K562 (cell line): ENCODE results near the gene MAGEB2. TPM values are rescaled to one million over a fixed set of nuclear protein-coding genes. Genes with fewer than 3 reads are reported as not detected.

Experiments used
- ATAC-seq: fragments of 200-7000 bp; cut with Tn5 transposase; 3 replicates; pipeline ENCODE4 v1.9.1; 2020; ENCODE audit warnings: moderate library complexity
- BruUV-seq: library from RNA; stranded (reverse); fragments of 400-500 nt; replicated peaks from 2 replicates; lab custom pipeline; 2021; lab: Mats Ljungman, UMichigan
- CTCF ChIA-PET: fragments of 300-600 bp; formaldehyde crosslinking; extraction: SDS; loops from one replicate; lab custom pipeline; 2021; ENCODE audit warnings: low intra/inter-chr PET ratio; lab: Yijun Ruan, JAX
- POLR2A ChIA-PET: fragments of 300-600, 350-650 bp; sonication (Branson Sonifier 250); formaldehyde crosslinking; extraction: SDS; loops from one replicate; lab custom pipeline; 2021; ENCODE audit warnings: antibody characterized with exemption, inconsistent platforms; lab: Yijun Ruan, JAX
- DNase-seq, 4 experiments: peaks; one replicate each; pipeline versions ENCODE4 v3.0.0 to v3.0.0-alpha.2; 2011 to 2018; ENCODE audit warnings: low spot score in 3 of 4, mixed read lengths in 3 of 4; ENCODE audit errors: extremely low read depth in 1 of 4
- FAIRE-seq: peaks from 2 replicates; lab custom pipeline; 2011; peaks lifted over from hg19 to GRCh38; lab: Jason Lieb, UNC
- H2AFZ ChIP-seq: 2 replicates; pipeline ENCODE4 v1.6.0; 2011; ENCODE audit warnings: low read depth, low read length, control low read depth, inconsistent platforms
- H3K27ac ChIP-seq: fragments of 200-600 bp; 3 replicates; pipeline ENCODE4 v1.8.0; 2011; ENCODE audit warnings: low read depth, mild to moderate bottlenecking, control low read depth, inconsistent platforms, low read length, moderate library complexity, mixed read lengths; ENCODE audit errors: extremely low read depth
- H3K27me3 ChIP-seq, 2 experiments: fragments of 300-600 bp in 1 of 2; 2 replicates in 1 of 2; 3 replicates in 1 of 2; pipeline versions ENCODE4 v1.6.0 to v1.8.0; 2011; ENCODE audit warnings: inconsistent platforms in 2 of 2, low read length in 2 of 2, mild to moderate bottlenecking in 1 of 2, mixed read lengths in 1 of 2, moderate library complexity in 1 of 2; ENCODE audit not compliant: control insufficient read depth in 2 of 2, insufficient read depth in 2 of 2
- H3K36me3 ChIP-seq: fragments of 300-600 bp; 3 replicates; pipeline ENCODE4 v1.8.0; 2011; ENCODE audit warnings: mild to moderate bottlenecking, low read length, inconsistent platforms; ENCODE audit not compliant: control insufficient read depth, insufficient read depth
- H3K4me1 ChIP-seq, 2 experiments: fragments of 200-600 bp in 1 of 2; replicated peaks in 1 of 2; 2 replicates in 1 of 2; 3 replicates in 1 of 2; pipeline versions ENCODE4 v1.5.1 to v1.8.0; 2011; ENCODE audit warnings: inconsistent platforms in 2 of 2, low read length in 2 of 2, mild to moderate bottlenecking in 1 of 2, mixed read lengths in 1 of 2, moderate library complexity in 1 of 2; ENCODE audit not compliant: control insufficient read depth in 2 of 2, insufficient read depth in 2 of 2
- H3K4me2 ChIP-seq: 2 replicates; pipeline ENCODE4 v1.6.1; 2011; ENCODE audit warnings: low read length, control low read depth, inconsistent platforms, mixed read lengths; ENCODE audit not compliant: insufficient read depth
- H3K4me3 ChIP-seq: fragments of 200-600 bp; sonication (generic), shearing (Covaris generic); 2 replicates; pipeline ENCODE4 v1.5.1; 2016; ENCODE audit warnings: control low read depth, inconsistent platforms
- H3K79me2 ChIP-seq: fragments of 200-600 bp; 3 replicates; pipeline ENCODE4 v1.8.0; 2011; ENCODE audit warnings: low read length, inconsistent platforms; ENCODE audit not compliant: control insufficient read depth, insufficient read depth
- H3K9ac ChIP-seq, 2 experiments: 2 replicates each; pipeline versions ENCODE4 v1.6.0 to v1.6.1; 2011; ENCODE audit warnings: low read depth in 2 of 2, low read length in 2 of 2, control low read depth in 1 of 2, inconsistent platforms in 1 of 2, mild to moderate bottlenecking in 1 of 2, mixed read lengths in 1 of 2; ENCODE audit not compliant: insufficient read depth in 1 of 2
- H3K9me1 ChIP-seq: one replicate; pipeline ENCODE4 v1.6.0; 2011; ENCODE audit warnings: inconsistent platforms, mild to moderate bottlenecking, low read length, moderate library complexity; ENCODE audit not compliant: control insufficient read depth, insufficient read depth
- H3K9me3 ChIP-seq: replicated peaks from 2 replicates; pipeline ENCODE4 v1.5.1; 2011; ENCODE audit warnings: low read depth, low read length, inconsistent platforms; ENCODE audit not compliant: control insufficient read depth, insufficient read depth
- H4K20me1 ChIP-seq: replicated peaks from 2 replicates; pipeline ENCODE4 v1.6.1; 2011; ENCODE audit warnings: low read length, inconsistent platforms, mixed read lengths; ENCODE audit not compliant: control insufficient read depth, insufficient read depth
- ATF1 ChIP-seq, 2 experiments: fragments of 450-650 bp in 1 of 2; IDR thresholded peaks; 2 replicates each; pipeline ENCODE4 v1.6.1; 2016; ENCODE audit warnings: missing compliant biosample characterization in 1 of 2, missing genetic modification characterization in 1 of 2
- ATF3 ChIP-seq, 2 experiments: fragments of 450-650 bp in 1 of 2; sonication (generic) in 1 of 2; formaldehyde crosslinking in 1 of 2; IDR thresholded peaks in 1 of 2; conservative IDR thresholded peaks in 1 of 2; 2 replicates each; pipeline versions ENCODE4 v1.6.1 to v1.8.1; 2016 to 2023; ENCODE audit warnings: mild to moderate bottlenecking in 2 of 2, moderate library complexity in 2 of 2, inconsistent platforms in 1 of 2, missing genetic modification reagents in 1 of 2
- ATF7 ChIP-seq: fragments of 450-650 bp; IDR thresholded peaks from 2 replicates; pipeline ENCODE4 v1.7.1; 2014; ENCODE audit warnings: mild to moderate bottlenecking, moderate library complexity
- CBFA2T3 ChIP-seq: fragments of 450-650 bp; IDR thresholded peaks from 2 replicates; pipeline ENCODE4 v1.6.1; 2017
- CEBPB ChIP-seq: fragments of 450-650 bp; IDR thresholded peaks from 2 replicates; pipeline ENCODE4 v1.6.1; 2016; ENCODE audit warnings: missing genetic modification characterization, missing compliant biosample characterization
- CEBPG ChIP-seq, 3 experiments: fragments of 200-800 bp in 1 of 3; sonication (Bioruptor generic) in 1 of 3; sonication (generic) in 1 of 3; formaldehyde crosslinking in 1 of 3; IDR thresholded peaks in 2 of 3; conservative IDR thresholded peaks in 1 of 3; 2 replicates each; pipeline versions ENCODE4 v1.6.1 to v1.8.0; 2016 to 2022; ENCODE audit warnings: missing compliant biosample characterization in 2 of 3, missing genetic modification characterization in 2 of 3, mild to moderate bottlenecking in 1 of 3, missing genetic modification reagents in 1 of 3
- CREM ChIP-seq: IDR thresholded peaks from 2 replicates; pipeline ENCODE4 v1.6.1; 2014; ENCODE audit warnings: antibody characterized with exemption, low read depth
- KHSRP ChIP-seq: fragments of 450-650 bp; IDR thresholded peaks from 2 replicates; pipeline ENCODE4 v1.6.1; 2017
- LARP7 ChIP-seq: fragments of 450-650 bp; IDR thresholded peaks from 2 replicates; pipeline ENCODE4 v1.6.1; 2016
- POLR2B ChIP-seq: fragments of 450-650 bp; IDR thresholded peaks from 2 replicates; pipeline ENCODE4 v1.6.1; 2018; ENCODE audit warnings: low read depth; ENCODE audit not compliant: partially characterized antibody
- TAL1 ChIP-seq: fragments of 450-650 bp; IDR thresholded peaks from 2 replicates; pipeline ENCODE4 v1.6.1; 2016; ENCODE audit warnings: mild to moderate bottlenecking
- ZNF224 ChIP-seq: sonication (generic); formaldehyde crosslinking; IDR thresholded peaks from 2 replicates; pipeline ENCODE4 v1.8.0; 2022; ENCODE audit warnings: mild to moderate bottlenecking, missing genetic modification reagents
- WGBS: fragments of 100-300 bp; shearing (Covaris generic); methylation state at CpG from one replicate; pipeline ENCODE4 v1.1.6; 2016; ENCODE audit warnings: low coverage, mixed read lengths; ENCODE audit not compliant: insufficient coverage; ENCODE audit errors: missing lambda C conversion rate; 5-methylcytosine and 5-hydroxymethylcytosine counted together
- in situ Hi-C: fragments of 300-500 bp; cut with MboI; formaldehyde crosslinking; loops from 4 replicates; pipeline ENCODE4 v1.15.0; 2018; ENCODE audit warnings: inconsistent platforms, mixed read lengths
- intact Hi-C: fragments of 100-400 bp; cut with micrococcal nuclease; formaldehyde crosslinking; loops from 2 replicates; pipeline ENCODE4 v1.14.2; 2022
- polyA plus RNA-seq, 8 experiments: library from polyadenylated mRNA; depleted of rRNA in 4 of 8; stranded (reverse) in 5 of 8; unstranded in 3 of 8; fragments of >200 nt; fragmentation: Nextera tagmentation in 2 of 8; fragmentation: Illumina TruSeq in 1 of 8; extraction: Ambion mirVana in 2 of 8; extraction: Trizol in 1 of 8; gene quantifications; 2 replicates each; pipeline versions ENCODE4 v1.2.1 to v1.2.3, GENCODE V29; 2011 to 2014; ENCODE audit warnings: inconsistent platforms in 1 of 8, missing spikeins in 1 of 8
- total RNA-seq, 7 experiments: library from RNA; depleted of rRNA in 6 of 7; stranded (reverse); fragments of >200 nt in 6 of 7; fragmentation: Illumina TruSeq in 2 of 7; extraction: Trizol in 2 of 7; gene quantifications; 2 replicates each; pipeline versions ENCODE4 v1.2.1 to v1.2.3, GENCODE V29; 2011 to 2021; ENCODE audit warnings: low replicate concordance in 1 of 7

MAGEB2 gene
- total and polyA plus RNA-seq, 9 of the 15 experiments (the other 6 are each of a cell fraction or from before 2014, with no cell fraction given), result 21.6 to 277 (median 88.8) TPM

- CTCF ChIA-PET, result no interaction called here
- intact Hi-C loops, result no loop called here
- no peak overlapping the region for H2AFZ ChIP-seq
Measured at GRCh38 chrX:30183554-30183953, 31.8 kb upstream of the MAGEB2 start.

GRCh38 chrX:30190426-30190825 lies 24.9 kb upstream of the MAGEB2 start:
- Histone ChIP-seq H3K27me3 (no peaks in the 10 kb centered on the region), H2AFZ (no peak overlapping the region), H3K36me3 (no peaks in the 10 kb centered on the region), H3K4me1 (no peaks in the 10 kb centered on the region), H3K79me2 (no peaks in the 10 kb centered on the region), H3K9me1 (no peaks in the 10 kb centered on the region), H3K4me3 (no peak overlapping the region), H3K4me2 (no peak overlapping the region), H3K9ac (no peak overlapping the region), H4K20me1 (no peaks in the 10 kb centered on the region), H3K9me3 (no peaks in the 10 kb centered on the region), H3K27ac (no peak overlapping the region)
- BruUV-seq, result no TSS peak
- 15% methylated on average over 2 of the region's 2 CpGs for WGBS
- POLR2A ChIA-PET, result no interaction called here
- in situ Hi-C loops, result no loop called here
- ATAC-seq, result no peak
- no peak for FAIRE-seq
- intact Hi-C loops, result no loop called here
- no peak for DNase-seq
- TF ChIP-seq CEBPB (tag) (0 out of 2 replicates have a peak, but pooled peaks have one; percentile 41), ZNF224 (CRISPR knock-in tag) (no peak), POLR2B (no peak), ATF3 (IDR thresholded peaks at IDR 0.05) (0 out of 2 replicates have a peak, but pooled peaks have one; percentile 2), ATF3 (CRISPR knock-in tag; conservative IDR thresholded peaks at IDR 0.05) (no peak), CEBPG (CRISPR knock-in tag; IDR thresholded peaks at IDR 0.05) (no peak), CEBPG (tag; conservative IDR thresholded peaks at IDR 0.05 in 1 of 2, IDR thresholded peaks at IDR 0.05 in 1 of 2) (peak in 1 of 2 experiments; percentile 77; a peak in 2 of 4 replicates), LARP7 (no peak)
- CTCF ChIA-PET, result no interaction called here

More at GRCh38 chrX:30183554-30183953, 31.8 kb upstream of the MAGEB2 start:
- no peak overlapping the region for H3K9ac ChIP-seq
- WGBS, result 7% methylated on average over 2 of the region's 3 CpGs
- POLR2A ChIA-PET, result no interaction called here
- no peaks in the 10 kb centered on the region for H3K9me1 ChIP-seq
- no peak overlapping the region for H3K4me2 ChIP-seq
- no TSS peak for BruUV-seq
- H3K27me3 ChIP-seq, result no peaks in the 10 kb centered on the region; a peak in 1 of 5 replicates
- H3K27ac ChIP-seq, result no peak overlapping the region
- no peak for ATAC-seq
- no peaks in the 10 kb centered on the region for H3K4me1 ChIP-seq
- FAIRE-seq, result no peak
- H4K20me1 ChIP-seq, result no peaks in the 10 kb centered on the region
- H3K79me2 ChIP-seq, result no peaks in the 10 kb centered on the region
- in situ Hi-C loops, result no loop called here
- no peaks in the 10 kb centered on the region for H3K9me3 ChIP-seq
- H3K36me3 ChIP-seq, result no peaks in the 10 kb centered on the region
- no peak for DNase-seq
- 0 out of 2 replicates have a peak, but pooled peaks have one; percentile 20 for TF ChIP-seq CREM
- TF ChIP-seq CEBPB (tag), result no peak
- peak; percentile 46 for TF ChIP-seq CBFA2T3
- TF ChIP-seq ATF1 (CRISPR knock-in tag; IDR thresholded peaks at IDR 0.05), result no peak
- 0 out of 2 replicates have a peak, but pooled peaks have one; percentile 19 for TF ChIP-seq ATF1 (tag; IDR thresholded peaks at IDR 0.05)
- peak; percentile 63 for TF ChIP-seq ATF3 (IDR thresholded peaks at IDR 0.05)
- no peak for TF ChIP-seq ATF3 (CRISPR knock-in tag; conservative IDR thresholded peaks at IDR 0.05)
- TF ChIP-seq TAL1, result peak; percentile 21; the same call in 1 of the 2 replicates
- TF ChIP-seq KHSRP, result no peak
- TF ChIP-seq ATF7, result peak; percentile 25; the same call in 1 of the 2 replicates
- H3K4me3 ChIP-seq, result no peak overlapping the region
